Renal pelvis (tissue), 4 donors: ENCODE data around the gene ENDOV. TPM values are rescaled to one million over a fixed set of nuclear protein-coding genes. Genes with fewer than 3 reads are reported as not detected.
A peak's percentile ranks its signal among the peaks of the same experiment; 100 is the strongest.

Experiments
- DNase-seq: peaks from one replicate; pipeline ENCODE4 v3.0.0-alpha.2; 2013
- polyA plus RNA-seq, 3 donors: library from polyadenylated mRNA; unstranded; fragments of 120-200 nt; gene quantifications; one replicate each; pipeline ENCODE4 v1.2.1, GENCODE V29; 2013; ENCODE audit not compliant: insufficient read length in 3 of 3

ENDOV gene
- polyA plus RNA-seq, 3 donors = 31.5 to 48.3 (median 44.4) TPM

DNA sequence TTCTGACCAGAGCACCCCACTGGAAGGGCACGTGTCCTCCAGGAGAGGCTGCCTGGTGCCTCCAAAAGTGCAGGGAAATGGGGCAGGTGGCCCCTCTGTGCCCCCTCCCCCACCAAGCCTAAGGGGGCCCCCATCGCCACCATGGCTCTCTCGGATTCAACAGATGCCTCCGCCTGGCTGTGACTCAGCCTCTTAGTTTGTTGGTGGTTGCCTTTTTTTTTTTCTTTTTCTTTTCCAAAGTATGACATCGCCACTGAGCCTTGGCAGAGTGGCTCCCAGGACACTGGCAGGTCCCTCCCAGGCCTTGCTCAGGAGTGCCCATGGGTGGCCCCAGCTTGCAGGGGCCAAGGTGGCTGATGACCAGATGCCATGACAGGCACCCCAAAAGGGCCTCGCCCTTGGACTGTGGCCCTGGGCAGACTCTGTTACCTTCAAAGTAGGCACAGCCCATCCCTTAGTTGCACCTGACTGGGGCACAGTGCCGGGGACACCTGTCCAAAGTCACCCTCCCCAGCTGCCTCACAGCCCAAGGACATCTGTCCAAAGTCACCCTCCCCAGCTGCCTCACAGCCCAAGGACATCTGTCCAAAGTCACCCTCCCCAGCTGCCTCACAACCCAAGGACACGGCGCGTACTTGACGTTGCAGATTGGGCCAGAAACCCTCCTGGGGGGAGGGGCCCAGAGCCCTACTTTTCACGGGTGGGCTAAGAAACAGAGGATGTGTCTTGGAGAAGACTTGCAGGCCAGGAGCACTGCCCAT lies 31.9 kb downstream of the ENDOV start:
- DNase-seq = no peak

GRCh38 chr17:80447790-80448189 lies 32.8 kb downstream of the ENDOV start:
- DNase-seq = no peak

DNA sequence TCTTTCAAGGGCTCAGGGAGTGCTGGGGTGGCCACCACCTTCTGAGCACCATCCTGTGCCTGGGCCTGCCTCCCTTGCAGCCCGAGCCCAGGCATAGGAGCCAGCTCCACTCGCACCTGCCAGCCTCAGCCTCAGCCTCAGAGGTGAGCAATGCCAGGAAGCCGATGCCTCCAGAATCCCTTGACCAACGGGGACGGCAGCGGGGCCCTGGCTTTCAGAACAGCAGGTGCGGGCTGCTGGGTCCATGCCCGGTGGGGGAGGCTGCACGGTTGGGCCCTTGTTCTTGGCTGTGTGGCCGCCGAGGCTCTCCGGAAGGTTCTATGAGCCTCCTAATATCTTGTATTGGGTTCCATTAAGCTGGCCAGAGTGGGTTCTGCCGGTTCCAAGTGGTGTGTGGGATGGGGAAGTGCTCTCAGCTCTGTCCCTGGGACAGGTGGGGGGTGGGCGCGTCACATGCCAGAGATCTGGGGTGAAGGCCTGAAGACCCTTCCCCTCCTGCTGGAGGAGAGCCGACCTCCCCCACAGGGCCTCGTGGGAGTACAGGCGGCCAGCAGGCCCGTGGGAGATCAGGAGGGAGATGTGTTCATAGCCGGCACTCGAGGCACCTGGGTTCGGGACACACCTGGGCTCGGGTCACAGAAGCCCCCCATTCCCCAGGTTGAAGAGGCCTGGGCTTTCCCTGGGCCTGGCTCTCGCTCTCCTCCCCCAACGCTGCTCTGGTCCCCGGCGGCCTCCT lies 34.4 kb downstream of the ENDOV start:
- DNase-seq = no peak

GRCh38 chr17:80449930-80450576 lies 35.1 kb downstream of the ENDOV start:
- no peak for DNase-seq

GRCh38 chr17:80451104-80451775 lies 36.3 kb downstream of the ENDOV start:
- DNase-seq = no peak

- DNase-seq = no peak
Measured at GRCh38 chr17:80452173-80452915, 37.4 kb downstream of the ENDOV start.

- DNase-seq = no peak
Measured at GRCh38 chr17:80453126-80453997, 38.4 kb downstream of the ENDOV start.

DNA sequence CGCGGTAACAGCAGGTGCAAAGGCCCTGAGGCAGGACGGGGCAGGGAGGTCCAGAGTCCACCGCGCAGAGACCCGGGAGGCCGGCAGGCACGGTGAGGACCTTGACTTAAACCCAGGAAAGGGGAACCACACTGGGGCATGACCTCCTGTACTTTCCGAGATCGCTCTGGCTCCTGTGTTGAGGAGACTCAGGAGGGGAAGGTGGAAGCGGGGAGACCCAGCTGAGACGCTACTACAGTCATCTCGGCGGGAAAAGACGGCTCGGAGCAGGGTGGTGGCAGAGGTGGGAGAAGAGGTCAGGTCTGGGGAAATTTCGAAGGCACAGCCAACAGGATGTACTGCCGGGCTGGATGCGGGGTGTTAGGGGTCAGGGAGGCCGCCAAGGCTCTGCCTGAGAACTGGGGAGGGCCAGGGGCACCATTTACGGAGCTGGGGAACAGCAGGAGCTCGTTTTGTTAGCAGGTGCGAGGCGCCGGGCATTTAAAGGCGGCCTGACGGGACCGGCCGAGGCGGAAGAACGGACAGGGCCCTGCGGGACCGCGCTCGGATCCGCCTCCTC lies 39.1 kb downstream of the ENDOV start:
- no peak for DNase-seq

GRCh38 chr17:80454557-80455335 lies 39.8 kb downstream of the ENDOV start:
- peak; percentile 96 for DNase-seq

DNA sequence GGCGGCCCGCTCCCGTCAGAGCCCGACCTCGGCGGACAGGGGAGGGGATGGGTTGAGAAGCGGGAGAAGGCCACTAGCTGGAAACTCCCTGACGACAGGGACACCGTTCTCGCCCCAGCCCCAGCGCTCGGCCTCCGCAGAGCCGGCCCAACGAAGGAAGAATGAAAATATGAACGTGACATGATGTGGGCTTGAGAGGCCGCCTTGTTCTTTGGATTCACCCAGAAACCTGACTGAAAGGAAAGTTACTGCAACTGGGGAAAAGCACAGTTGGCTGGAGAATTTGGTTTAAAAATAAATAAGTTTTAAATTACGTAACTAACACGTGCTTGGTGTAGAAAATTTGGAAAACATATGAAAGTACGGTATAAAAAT lies 40.4 kb downstream of the ENDOV start:
- DNase-seq = no peak

- DNase-seq = no peak
Measured at GRCh38 chr17:80455784-80456183, 40.8 kb downstream of the ENDOV start.

- no peak for DNase-seq
Measured at GRCh38 chr17:80456465-80457235, 41.7 kb downstream of the ENDOV start.

- no peak for DNase-seq
Measured at GRCh38 chr17:80457236-80457856, 42.4 kb downstream of the ENDOV start.

DNA sequence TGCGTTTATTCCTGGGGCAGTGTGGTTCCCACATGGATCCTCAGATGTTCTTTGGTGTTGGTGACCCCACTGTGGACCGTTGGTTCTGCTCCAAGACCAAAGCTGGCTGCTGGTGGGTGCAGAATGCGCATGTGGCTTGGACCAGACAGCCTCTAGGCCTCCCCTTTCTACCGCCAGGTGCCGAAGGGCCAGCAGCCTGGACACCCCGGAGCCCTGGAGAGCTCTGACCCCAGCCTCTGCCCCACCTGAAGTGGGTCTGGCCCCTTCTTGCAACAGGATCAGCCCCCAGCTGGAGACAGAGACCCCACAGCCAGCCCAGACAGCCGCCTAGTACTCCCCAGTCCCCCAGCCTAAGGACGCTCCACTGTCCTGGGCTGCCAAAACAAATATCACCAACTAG lies 43.0 kb downstream of the ENDOV start:
- no peak for DNase-seq

DNA sequence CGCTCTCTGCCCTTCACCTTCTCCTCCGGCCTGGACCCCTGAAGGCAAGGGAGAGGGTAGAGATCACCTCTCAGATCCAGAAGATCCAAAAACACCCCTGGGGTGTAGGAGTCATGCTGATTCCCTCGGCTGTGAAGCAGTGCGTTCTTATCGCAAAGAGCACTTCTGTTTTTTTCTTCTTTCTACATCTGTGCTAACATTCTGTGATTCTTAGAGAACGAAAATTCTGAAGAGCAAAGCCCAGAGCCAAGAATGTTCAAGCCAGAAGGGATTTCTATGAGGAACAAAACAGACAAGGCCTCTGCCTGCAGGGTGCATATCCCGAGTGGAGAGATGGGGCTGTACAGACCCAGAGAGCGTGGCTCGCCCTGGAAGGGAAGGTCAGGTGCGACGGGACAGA lies 44.3 kb downstream of the ENDOV start:
- DNase-seq = no peak

- no peak for DNase-seq
Measured at GRCh38 chr17:80460429-80460834, 45.5 kb downstream of the ENDOV start.

DNA sequence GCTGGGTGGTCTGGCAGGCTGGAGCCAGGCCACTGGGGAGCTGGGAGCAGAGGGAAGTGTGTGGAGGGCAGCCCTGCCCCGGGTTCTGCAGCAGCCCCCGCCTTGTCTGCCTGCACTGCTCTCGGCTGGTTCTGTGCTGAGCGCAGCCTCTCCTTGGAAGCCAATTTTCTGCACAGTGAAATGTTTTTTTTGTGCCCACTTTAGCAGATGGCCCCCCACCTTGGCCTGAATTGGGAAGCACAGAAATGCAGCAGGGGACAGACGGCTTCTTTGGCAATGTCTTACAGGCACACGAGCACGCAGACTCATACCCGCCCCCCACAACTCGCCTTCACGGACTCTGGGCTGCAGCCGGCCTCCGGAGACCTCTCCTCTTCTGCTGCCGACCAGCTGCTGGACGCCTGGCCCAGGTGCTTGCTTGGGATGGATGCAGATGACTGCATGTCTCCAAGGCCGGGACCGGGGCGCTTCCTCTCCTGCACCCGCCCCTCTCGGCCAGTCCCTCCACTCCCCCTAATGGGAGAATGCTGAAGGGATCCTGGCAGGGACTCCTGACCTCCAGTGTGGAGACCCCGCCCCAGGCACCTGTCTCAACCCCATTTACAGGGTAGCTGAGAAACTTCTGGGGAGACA lies 46.7 kb downstream of the ENDOV start:
- no peak for DNase-seq
